CD4-positive, alpha-beta T cell treated with Interleukin-6 at 100 ng/mL for 8 hours (primary cell): Measurements from ENCODE around the gene TMC6.

ENCODE experiments used
- DNase-seq: peaks from one replicate; pipeline ENCODE4 v3.0.0-alpha.2; 2020; ENCODE audit warnings: mixed read lengths, low spot score

TMC6 gene

GRCh38 chr17:78135858-78136500, 7.4 kb upstream of the TMC6 start:
- no peak for DNase-seq

GRCh38 chr17:78134899-78135385, 6.4 kb upstream of the TMC6 start:
- DNase-seq: no peak

- peak; percentile 85 for DNase-seq
Measured at GRCh38 chr17:78133971-78134898, 5.7 kb upstream of the TMC6 start.

- no peak for DNase-seq
Measured at GRCh38 chr17:78133179-78133951, 4.8 kb upstream of the TMC6 start.

DNA sequence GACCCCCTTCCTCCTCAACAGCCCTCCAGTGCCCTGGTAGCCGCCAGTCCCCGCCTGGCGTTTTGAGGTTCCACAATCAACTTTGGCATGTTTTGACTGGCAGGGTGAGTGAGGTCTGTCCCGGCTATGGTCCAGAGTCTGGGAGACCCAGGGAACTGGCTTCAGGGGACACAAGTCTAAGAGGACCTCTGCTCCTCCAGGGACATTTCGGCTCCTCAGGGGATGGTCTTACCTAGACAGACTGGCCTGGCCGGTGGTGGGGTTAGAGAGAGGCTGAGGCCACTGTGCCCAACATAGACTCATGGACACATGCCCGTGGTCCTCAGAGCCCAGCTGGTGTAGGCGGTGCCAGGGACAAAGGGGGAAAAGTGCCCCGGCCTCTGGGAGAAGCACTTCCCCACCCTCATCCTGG, 4.2 kb upstream of the TMC6 start:
- no peak for DNase-seq

GRCh38 chr17:78132084-78132676, 3.6 kb upstream of the TMC6 start:
- peak; percentile 74 for DNase-seq

DNA sequence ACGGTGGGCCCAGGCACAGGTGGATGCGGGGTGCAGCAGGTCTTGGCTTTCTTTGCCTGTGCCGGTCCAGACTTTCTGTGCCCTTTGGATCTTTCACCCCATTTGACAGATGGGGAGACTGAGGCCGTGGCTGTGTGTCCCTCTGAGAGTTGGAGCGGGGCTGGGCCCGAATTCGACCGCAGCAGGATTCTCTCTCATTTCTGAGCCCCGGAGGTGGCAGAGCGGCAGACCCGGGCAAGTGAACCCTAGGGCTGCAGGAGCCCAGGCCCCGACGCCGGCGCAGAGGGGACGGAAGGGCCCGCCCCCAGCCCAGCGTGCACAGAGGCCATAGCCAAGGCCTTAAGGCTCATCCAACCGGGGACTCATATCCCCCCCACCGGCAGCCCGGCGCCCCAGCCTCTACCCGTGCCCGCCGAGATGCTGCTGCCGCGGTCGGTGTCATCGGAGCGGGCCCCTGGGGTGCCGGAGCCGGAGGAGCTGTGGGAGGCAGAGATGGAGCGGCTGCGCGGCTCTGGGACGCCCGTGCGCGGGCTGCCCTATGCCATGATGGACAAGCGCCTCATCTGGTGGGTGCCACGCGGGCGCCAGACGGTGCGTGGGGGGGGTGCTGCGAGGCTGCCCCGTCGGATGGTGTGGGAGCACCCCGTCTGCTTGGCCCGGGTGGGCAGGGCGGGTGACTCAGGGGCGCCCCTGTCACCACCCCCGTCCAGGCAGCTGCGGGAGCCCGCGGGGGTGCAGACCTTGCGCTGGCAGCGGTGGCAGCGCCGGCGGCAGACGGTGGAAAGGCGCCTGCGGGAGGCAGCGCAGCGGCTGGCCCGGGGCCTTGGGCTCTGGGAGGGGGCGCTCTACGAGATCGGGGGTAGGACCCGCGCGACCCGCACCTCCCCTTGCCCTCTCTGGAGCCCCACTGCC, 2.9 kb upstream of the TMC6 start:
- DNase-seq: no peak

DNA sequence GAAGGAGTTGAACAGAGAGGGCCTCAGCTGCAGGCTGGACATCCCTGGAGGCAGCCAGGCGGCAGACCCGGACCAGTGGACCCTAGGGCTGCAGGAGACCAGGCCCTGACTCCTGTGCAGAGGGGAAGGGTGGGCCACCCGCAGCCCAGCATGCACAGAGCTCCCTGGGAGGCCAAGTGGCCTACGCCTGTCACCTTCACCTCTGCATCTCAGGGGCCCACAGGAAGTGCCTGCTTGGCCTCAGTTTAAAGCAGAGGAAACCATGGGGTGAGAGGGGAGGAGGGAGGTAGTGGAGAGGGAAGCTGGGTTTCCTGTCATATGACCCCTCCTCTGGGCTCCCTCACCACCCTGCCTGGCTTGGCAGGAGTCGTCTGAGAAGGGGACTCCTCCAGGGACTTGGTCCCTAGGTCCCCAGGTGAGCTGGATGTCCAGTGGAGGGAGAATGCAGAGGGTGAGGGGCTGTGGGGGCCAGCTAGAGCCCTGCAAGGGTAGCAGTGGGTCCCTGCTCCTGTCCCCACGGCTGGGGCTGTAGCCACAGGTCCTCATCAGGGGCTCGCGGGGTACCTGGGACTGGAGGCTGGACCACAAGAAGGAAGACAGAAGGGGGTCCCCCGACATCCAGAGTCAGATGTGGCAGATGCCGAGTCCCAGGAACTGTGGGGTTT, 2.0 kb upstream of the TMC6 start, which contains the start of gene TMC8:
Gene TMC8 (plus strand): TSS at position 335 of the 665 bp plus-strand sequence. CDS start 818 bp downstream, outside the sequence.
- peak; percentile 89 for DNase-seq

GRCh38 chr17:78130090-78130436, 1.5 kb upstream of the TMC6 start:
- DNase-seq: no peak

GRCh38 chr17:78129351-78130089, 965 bp upstream of the TMC6 start:
- peak; percentile 65 for DNase-seq

- DNase-seq: no peak
Measured at GRCh38 chr17:78127888-78128550, 536 bp downstream of the TMC6 start.

- DNase-seq: peak; percentile 74
Measured at GRCh38 chr17:78127239-78127887, 1.2 kb downstream of the TMC6 start.

DNA sequence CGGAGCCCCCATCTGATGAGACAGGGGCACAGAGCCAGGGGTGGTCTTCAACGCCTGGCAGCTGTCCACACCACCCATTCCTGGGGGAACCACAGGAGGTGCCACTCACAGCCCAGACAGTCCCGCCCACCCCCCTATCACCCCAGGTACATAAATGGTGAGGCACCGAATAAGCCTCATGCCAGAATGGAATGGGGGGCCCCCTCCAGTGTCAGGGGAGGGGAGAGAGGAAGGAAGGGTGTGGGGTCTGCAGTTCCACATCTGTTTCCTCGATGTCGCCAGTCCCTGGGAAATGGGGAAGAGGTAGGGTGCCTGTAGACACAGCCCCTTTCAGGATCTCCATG, 1.7 kb downstream of the TMC6 start:
- no peak for DNase-seq

- DNase-seq: no peak
Measured at GRCh38 chr17:78125976-78126894, 2.3 kb downstream of the TMC6 start.

GRCh38 chr17:78125138-78125913, 3.2 kb downstream of the TMC6 start:
- peak; percentile 42 for DNase-seq

DNA sequence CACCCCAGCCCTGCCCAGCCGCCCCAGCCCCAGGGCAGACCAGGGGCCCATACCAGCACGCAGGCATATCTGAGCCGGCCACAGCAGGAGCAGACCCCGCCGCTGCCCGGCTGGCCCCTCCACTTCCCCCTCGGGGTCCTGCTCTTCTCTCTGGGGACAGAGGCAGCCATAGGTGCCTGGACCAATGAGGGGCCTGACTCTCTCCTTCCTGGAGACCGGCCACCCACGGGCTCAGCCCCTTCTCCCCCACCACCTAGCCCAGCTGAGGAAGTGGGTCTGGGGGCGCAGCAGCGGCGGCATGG, 3.8 kb downstream of the TMC6 start:
- DNase-seq: no peak
